Stimulated activated CD8-positive, alpha-beta memory T cell treated with anti-CD3 and anti-CD28 coated beads, Interleukin-15, amount 100 ng/mL, for 4 hours (primary cell): ENCODE data around the gene GDI2.
"Not testable (repeated sequence)": the region's sequence is repeated elsewhere in the genome, so short reads cannot be mapped to it uniquely, and the experiment has no call there.

Experiments used
- DNase-seq, 2 donors: peaks; one replicate each; pipeline ENCODE4 v3.0.0-alpha.2; 2020; ENCODE audit warnings: low read depth in 2 of 2

GDI2 gene

GRCh38 chr10:5782174-5782573 lies 31.1 kb downstream of the GDI2 start:
- DNase-seq: no peak

GRCh38 chr10:5779730-5780129 lies 33.5 kb downstream of the GDI2 start:
- DNase-seq: no peak

GRCh38 chr10:5777758-5778157 lies 35.5 kb downstream of the GDI2 start:
- not testable (repeated sequence) for DNase-seq

- DNase-seq: no peak
Measured at GRCh38 chr10:5776881-5777197, 36.4 kb downstream of the GDI2 start.

GRCh38 chr10:5776136-5776880 lies 36.9 kb downstream of the GDI2 start:
- DNase-seq: no peak

GRCh38 chr10:5775685-5776084 lies 37.5 kb downstream of the GDI2 start:
- peak; percentile 57 to 65 for DNase-seq

- no peak for DNase-seq
Measured at GRCh38 chr10:5774987-5775620, 38.1 kb downstream of the GDI2 start.

- no peak for DNase-seq
Measured at GRCh38 chr10:5766189-5766588, 47.0 kb downstream of the GDI2 start.

GRCh38 chr10:5765617-5766016 lies 47.6 kb downstream of the GDI2 start:
- DNase-seq: no peak

- DNase-seq: no peak
Measured at GRCh38 chr10:5764422-5765297, 48.6 kb downstream of the GDI2 start.

GRCh38 chr10:5762531-5762930 lies 50.7 kb downstream of the GDI2 start:
- no peak for DNase-seq

GRCh38 chr10:5761220-5761619 lies 52.0 kb downstream of the GDI2 start:
- DNase-seq: no peak

GRCh38 chr10:5760515-5760914 lies 52.7 kb downstream of the GDI2 start:
- no peak for DNase-seq

- DNase-seq: no peak
Measured at GRCh38 chr10:5758927-5759326, 54.3 kb downstream of the GDI2 start.

GRCh38 chr10:5757766-5758517 lies 55.3 kb downstream of the GDI2 start:
- no peak for DNase-seq

- no peak for DNase-seq
Measured at GRCh38 chr10:5752301-5752871, 60.8 kb downstream of the GDI2 start.

- no peak for DNase-seq
Measured at GRCh38 chr10:5751601-5752253, 61.5 kb downstream of the GDI2 start.

- no peak for DNase-seq
Measured at GRCh38 chr10:5748394-5748803, 64.8 kb downstream of the GDI2 start.

- DNase-seq: no peak
Measured at GRCh38 chr10:5746197-5746596, 67.0 kb downstream of the GDI2 start.

- no peak for DNase-seq
Measured at GRCh38 chr10:5744849-5745248, 68.4 kb downstream of the GDI2 start.

GRCh38 chr10:5743736-5744135 lies 69.5 kb downstream of the GDI2 start:
- no peak for DNase-seq
